ENCODE results near the gene CLDN9. TPM values are rescaled to one million over a fixed set of nuclear protein-coding genes. Genes with fewer than 3 reads are reported as not detected.
A peak's percentile ranks its signal among the peaks of the same experiment; 100 is the strongest.

The CLDN9 gene
- total RNA-seq, 2 donors from 2014 or later: 4.7 to 11.2 TPM

GRCh38 chr16:3012246-3012645, 477 bp upstream of the CLDN9 start:
- DNase-seq (peak; percentile 61 to 70 (median 66)), ATAC-seq (peak; percentile 44)
- TF ChIP-seq, protein P1, sequence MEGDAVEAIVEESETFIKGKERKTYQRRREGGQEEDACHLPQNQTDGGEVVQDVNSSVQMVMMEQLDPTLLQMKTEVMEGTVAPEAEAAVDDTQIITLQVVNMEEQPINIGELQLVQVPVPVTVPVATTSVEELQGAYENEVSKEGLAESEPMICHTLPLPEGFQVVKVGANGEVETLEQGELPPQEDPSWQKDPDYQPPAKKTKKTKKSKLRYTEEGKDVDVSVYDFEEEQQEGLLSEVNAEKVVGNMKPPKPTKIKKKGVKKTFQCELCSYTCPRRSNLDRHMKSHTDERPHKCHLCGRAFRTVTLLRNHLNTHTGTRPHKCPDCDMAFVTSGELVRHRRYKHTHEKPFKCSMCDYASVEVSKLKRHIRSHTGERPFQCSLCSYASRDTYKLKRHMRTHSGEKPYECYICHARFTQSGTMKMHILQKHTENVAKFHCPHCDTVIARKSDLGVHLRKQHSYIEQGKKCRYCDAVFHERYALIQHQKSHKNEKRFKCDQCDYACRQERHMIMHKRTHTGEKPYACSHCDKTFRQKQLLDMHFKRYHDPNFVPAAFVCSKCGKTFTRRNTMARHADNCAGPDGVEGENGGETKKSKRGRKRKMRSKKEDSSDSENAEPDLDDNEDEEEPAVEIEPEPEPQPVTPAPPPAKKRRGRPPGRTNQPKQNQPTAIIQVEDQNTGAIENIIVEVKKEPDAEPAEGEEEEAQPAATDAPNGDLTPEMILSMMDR (IDR thresholded peaks at IDR 0.05): no peak
- no peak for TF ChIP-seq POLR2A (IDR thresholded peaks at IDR 0.05)
- Histone ChIP-seq H3K4me3 (no peak overlapping the region), H3K27me3 (no peaks in the 10 kb centered on the region), H3K9me3 (no peaks in the 10 kb centered on the region), H3K4me1 (peaks cover 71% of the 10 kb centered on the region), H3K36me3 (replicated peaks in 1 of 2; ENCODE audit: insufficient read depth in 1 of 2, low read depth in 2 of 2) (no peaks in the 10 kb centered on the region), H3K27ac (peak overlapping the region; percentile 1 to 94 (median 78))
- WGBS, 2 donors: 16 to 17% methylated on average over 18 to 19 of the region's 19 CpGs
- intact Hi-C loops (cut with DNase I): no loop called here

- DNase-seq (no peak), ATAC-seq (no peak)
- no peaks in the 10 kb centered on the region for H3K9me3 ChIP-seq
- intact Hi-C loops (cut with DNase I): no loop called here
- no peaks in the 10 kb centered on the region for H3K36me3 ChIP-seq (replicated peaks in 1 of 2; ENCODE audit: insufficient read depth in 1 of 2, low read depth in 2 of 2)
- no peaks in the 10 kb centered on the region for H3K27me3 ChIP-seq
- WGBS, 2 donors: 17 to 64% methylated on average over 6 to 23 of the region's 27 CpGs
- peaks cover 68% of the 10 kb centered on the region for H3K4me1 ChIP-seq
- TF ChIP-seq, protein P1 (IDR thresholded peaks at IDR 0.05): peak in 1 of 7 experiments; percentile 5
- TF ChIP-seq POLR2A (IDR thresholded peaks at IDR 0.05): no peak
- H3K4me3 ChIP-seq: no peak overlapping the region
- H3K27ac ChIP-seq: peak overlapping the region in 3 of 4 donors; percentile 75 to 94 (median 80)
These were observed 798 bp downstream of the CLDN9 start for GRCh38 chr16:3013491-3013951.

DNA sequence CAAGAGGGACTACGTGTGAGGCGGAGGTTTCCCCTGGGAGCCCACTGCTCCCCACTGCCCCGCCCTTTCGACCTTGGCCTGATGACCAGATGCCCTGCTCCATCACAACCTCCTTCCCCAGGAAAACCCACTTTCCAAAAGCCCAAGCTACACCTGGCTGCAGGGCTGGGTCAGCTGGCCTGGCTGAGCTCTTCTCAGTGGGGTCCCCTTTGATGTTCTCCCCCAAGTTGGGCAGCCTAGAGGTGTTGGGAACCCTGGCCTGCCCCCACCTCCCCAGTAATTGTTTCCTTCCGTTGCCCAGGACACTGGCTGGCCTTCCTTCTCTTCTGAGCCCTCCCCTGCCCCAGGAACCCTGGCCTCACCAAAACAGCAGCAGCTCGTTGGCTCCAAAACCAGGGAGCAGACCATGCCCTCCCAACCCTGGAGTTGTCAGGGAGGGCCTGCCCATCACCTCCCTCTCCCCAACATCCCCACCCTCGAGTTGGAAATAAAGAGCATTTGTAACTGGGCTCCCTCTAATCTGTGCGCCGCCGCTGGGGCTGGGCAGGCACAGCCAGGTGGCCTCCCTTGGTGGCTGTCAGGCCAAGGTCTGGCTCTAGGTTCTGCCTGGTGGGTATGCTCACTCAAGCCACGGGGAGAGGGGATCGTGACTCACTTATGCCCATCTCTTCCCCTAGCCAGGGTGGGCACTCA, 1.4 kb downstream of the CLDN9 start:
- intact Hi-C loops (cut with DNase I): no loop called here
- Histone ChIP-seq H3K4me1 (peaks cover 67% of the 10 kb centered on the region), H3K27ac (peak overlapping the region in 2 of 4 donors; percentile 17 to 29), H3K9me3 (no peaks in the 10 kb centered on the region), H3K27me3 (no peaks in the 10 kb centered on the region), H3K4me3 (no peak overlapping the region), H3K36me3 (replicated peaks in 1 of 2; ENCODE audit: insufficient read depth in 1 of 2, low read depth in 2 of 2) (no peaks in the 10 kb centered on the region)
- ATAC-seq: no peak
- TF ChIP-seq, protein P1 (IDR thresholded peaks at IDR 0.05): no peak
- TF ChIP-seq POLR2A (IDR thresholded peaks at IDR 0.05): no peak
- DNase-seq: no peak
- WGBS, 2 donors: 52 to 71% methylated on average over 4 to 9 of the region's 12 CpGs

DNA sequence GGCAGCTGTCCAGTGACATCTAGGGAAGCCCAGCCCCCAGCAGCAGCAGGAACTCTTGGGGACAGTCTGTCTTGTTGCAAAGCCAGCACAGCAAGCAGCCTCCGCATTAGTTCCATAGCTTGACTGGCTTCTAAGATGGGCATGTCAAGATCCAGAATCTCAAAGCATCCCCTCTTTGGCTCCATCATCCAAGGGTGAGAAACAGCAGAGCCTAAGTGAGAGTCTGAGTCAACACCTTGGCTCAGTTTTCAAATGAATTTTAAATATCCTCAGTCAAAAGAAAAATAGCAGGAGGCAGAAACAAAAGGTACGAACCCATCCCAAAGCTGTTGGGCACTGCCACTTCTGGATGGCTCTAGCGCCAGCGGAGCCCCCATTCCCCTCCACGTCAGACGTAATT, 2.2 kb downstream of the CLDN9 start:
- Histone ChIP-seq H3K27ac (no peak overlapping the region), H3K9me3 (no peaks in the 10 kb centered on the region), H3K27me3 (no peaks in the 10 kb centered on the region), H3K36me3 (replicated peaks in 1 of 2; ENCODE audit: insufficient read depth in 1 of 2, low read depth in 2 of 2) (no peaks in the 10 kb centered on the region), H3K4me1 (peaks cover 67% of the 10 kb centered on the region), H3K4me3 (no peak overlapping the region)
- DNase-seq (no peak), ATAC-seq (no peak)
- TF ChIP-seq, protein P1 (IDR thresholded peaks at IDR 0.05): no peak
- TF ChIP-seq POLR2A (IDR thresholded peaks at IDR 0.05): no peak
- WGBS, 2 donors: 88 to 89% methylated on average over 6 of the region's 6 CpGs
- intact Hi-C loops (cut with DNase I): no loop called here
